Fibroblast of peridontal ligament (primary cell): ENCODE results near the gene CHST3.
"Not testable (repeated sequence)": the region's sequence is repeated elsewhere in the genome, so short reads cannot be mapped to it uniquely, and the experiment has no call there.

Experiments
- DNase-seq: peaks from one replicate; pipeline ENCODE4 v3.0.0-alpha.2; 2010; ENCODE audit errors: extremely low read depth

Gene CHST3

DNA sequence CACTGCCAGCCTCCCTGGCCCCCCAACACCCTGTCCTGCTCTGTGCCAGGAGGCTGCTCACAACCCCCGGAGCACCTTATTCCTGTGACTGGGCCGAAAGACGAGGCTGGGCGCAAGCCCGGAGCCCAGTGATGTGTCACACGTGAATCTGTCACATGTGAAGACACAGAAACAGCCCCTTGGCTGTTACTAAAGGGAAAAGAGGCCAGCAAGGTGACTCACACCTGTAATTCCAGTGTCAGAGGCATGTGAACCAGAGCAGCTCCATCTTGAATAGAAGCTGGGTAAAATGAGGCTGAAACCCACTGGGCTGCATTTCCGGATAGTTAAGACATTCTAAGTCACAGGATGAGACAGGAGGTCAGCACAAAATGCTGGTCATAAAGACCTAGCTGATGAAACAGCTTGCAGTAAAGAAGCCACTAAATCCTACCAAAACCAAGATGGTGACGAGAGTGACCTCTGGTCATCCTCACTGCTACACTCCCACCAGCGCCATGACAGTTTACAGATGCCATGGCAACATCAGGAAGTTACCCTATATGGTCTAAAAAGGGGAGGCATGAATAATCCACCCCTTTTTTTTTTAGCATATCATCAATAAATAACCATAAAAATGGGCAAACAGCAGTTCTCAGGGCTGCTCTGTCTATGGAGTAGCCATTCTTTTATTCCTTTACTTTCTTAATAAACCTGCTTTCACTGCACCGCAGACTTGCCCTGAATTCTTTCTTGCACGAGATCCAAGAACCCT lies 68.4 kb downstream of the CHST3 start:
- DNase-seq = not testable (repeated sequence)

DNA sequence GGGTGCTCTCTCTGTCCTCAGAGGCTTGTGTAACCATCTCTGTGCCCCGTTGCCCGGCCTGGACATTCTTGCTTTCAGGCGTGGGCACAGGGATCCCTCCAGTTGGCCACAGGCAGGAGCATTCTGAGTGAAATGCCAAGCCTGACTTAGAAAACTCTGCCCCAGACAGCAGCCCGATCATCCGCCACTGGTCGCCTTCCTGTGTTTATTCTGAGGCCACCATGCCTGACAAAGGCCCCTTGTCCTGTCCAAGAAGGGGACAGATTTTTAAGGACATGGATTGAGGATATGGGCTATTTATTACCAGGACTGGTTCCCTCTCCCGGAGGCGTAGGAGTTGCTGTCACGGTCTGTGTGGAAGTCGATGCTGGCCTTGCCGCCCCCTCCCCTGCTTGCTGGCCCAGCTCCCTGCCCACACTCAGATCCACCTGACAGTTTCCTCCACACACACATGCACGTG lies 69.9 kb downstream of the CHST3 start:
- no peak for DNase-seq

DNA sequence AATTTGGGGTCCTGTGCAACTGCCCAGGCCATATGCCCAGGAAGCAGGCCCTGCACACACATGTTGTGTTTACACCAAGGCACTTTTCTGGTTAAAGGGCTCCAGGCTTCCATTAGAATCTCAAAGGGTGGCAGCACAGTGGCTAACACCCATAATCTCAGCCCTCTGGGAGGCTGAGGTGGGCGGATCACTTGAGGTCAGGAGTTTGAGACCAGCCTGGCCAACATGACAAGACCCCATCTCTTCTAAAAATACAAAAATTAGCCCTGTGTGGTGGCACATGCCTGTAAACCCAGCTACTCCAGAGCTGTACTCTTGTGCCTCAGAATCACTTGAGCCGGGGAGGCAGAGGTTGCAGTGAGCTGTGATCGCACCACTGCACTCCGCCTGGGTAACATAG lies 70.6 kb downstream of the CHST3 start:
- DNase-seq = no peak

DNA sequence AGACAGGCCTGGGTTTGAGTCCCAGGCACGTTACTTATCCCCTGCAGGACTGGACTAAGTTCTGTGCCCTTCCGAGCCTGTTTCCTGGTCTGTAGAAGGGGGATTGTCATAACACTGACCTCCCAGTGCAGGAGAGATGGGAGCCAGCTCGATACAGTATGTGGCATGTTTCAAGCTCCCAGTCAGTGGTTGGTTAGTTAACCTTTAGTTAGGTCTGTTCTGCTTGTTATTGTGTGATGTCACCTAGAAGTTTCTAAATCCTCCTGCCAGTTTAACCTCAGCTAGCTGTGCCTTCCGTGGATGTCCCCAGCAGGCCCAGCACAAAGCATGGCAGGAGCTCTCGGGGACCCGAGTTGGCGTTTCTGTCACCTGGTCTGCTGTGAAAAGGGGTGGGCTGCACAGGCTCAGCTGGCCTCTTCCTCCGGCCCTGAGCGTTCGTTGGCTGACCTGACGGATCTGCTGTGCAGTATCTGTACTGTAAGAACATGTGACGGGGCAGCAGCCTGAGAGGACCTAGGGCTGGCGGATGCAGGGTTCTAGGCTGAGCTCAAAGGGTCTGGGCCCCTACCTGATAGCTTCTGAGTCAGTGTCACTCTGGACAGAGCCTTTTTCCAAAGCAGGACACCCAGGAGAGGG lies 71.2 kb downstream of the CHST3 start:
- DNase-seq = no peak

DNA sequence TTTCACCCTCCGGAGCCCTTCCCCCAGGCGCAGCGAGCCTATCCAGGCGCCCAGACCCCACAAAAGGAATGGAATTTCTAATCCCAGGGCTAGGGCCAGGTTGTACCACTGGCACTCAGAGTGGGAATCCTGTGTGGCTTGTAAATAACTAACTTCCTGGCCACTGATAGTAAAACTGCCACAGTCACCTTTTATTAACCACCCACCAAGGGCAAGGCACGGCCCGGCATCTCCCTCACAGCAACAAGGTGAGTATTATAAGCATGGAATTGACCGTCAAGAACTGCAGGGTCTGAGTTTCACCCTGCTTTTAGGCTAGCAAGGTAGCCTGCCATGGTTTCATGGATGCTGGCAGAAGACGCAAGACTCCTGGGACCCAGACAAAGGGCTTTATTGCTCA lies 73.1 kb downstream of the CHST3 start:
- DNase-seq = no peak

DNA sequence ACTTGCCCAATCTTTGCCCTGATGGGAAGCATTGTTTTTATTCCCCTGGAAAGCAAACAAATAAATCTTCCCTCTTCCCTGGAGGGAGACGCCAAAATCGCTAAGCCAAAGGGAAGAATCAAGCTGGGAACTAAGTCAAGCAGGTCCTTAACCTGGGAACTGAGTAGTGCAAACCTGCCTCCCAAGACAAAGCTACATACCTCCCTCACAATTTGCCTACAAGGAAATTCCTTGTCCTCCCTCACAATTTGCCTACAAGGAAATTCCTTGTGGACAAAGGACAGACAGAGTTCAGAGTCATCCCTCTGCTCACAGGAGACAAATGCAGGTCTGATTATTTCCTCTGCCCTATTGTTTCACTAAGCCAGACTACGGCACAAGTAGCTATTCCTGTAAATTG lies 73.6 kb downstream of the CHST3 start:
- DNase-seq = no peak

DNA sequence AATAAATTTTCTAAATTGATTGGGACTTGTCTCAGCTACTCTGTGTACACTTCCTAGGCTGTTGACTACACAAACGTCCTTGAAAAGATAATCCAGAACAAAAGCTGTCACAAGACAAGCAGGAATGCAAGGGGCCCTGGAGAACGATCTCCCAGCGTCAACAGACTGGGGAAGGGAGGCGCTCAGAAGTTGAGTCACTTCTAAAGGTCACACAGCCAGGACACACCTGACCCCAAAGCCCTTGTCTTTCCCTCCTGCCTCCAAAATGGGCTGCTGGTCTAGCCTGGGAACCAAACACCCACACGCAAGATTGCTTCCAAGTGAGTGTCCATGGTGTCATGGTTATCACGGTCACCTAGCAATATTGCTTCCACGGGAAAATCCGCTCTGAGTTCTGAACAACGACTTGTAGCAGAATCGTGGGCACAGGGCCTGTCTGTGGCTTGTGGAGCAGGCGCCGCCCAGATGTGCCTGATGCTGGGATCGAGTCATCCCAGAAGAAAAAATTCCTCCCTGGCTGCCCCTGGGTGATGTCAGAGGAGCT lies 74.3 kb downstream of the CHST3 start:
- DNase-seq = peak; percentile 53

DNA sequence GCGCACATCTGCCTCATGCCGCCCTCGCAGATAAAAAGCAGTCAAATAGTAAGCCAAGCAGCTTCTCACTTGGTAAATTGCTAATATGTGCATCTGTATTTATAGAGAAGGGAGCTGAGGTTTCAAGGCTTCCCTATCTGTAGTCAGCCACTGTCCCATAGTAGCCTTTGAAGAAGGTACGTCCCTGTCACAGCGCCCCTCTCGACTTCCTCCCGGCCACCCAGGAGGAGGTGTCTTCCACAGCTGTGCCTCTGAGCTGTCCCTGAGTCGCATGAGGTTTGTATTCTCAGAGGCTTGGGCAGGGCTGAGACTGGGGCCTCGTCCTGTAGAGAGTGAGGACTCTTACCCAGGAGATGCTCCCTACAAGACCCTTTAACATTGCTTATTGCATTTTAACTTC lies 75.2 kb downstream of the CHST3 start:
- no peak for DNase-seq

DNA sequence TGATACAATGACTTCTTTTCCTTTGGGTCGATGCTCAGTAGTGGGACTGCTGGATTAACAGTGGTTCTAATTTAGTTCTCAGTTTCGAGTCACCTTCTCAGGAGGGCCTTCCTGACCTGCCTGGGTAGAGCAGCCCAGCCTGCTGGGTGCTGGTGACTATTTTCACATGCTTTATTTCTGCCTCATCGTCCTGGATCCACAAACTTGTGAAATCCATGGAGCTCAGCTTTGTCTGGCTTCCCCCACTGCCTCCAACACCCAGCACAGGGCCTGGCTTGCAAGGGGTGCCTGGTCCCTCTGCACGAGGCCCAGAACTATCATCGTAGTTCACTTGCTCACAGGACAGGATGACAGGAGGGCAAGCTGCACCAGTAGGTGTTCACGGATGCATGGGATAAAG lies 77.3 kb downstream of the CHST3 start:
- no peak for DNase-seq

DNA sequence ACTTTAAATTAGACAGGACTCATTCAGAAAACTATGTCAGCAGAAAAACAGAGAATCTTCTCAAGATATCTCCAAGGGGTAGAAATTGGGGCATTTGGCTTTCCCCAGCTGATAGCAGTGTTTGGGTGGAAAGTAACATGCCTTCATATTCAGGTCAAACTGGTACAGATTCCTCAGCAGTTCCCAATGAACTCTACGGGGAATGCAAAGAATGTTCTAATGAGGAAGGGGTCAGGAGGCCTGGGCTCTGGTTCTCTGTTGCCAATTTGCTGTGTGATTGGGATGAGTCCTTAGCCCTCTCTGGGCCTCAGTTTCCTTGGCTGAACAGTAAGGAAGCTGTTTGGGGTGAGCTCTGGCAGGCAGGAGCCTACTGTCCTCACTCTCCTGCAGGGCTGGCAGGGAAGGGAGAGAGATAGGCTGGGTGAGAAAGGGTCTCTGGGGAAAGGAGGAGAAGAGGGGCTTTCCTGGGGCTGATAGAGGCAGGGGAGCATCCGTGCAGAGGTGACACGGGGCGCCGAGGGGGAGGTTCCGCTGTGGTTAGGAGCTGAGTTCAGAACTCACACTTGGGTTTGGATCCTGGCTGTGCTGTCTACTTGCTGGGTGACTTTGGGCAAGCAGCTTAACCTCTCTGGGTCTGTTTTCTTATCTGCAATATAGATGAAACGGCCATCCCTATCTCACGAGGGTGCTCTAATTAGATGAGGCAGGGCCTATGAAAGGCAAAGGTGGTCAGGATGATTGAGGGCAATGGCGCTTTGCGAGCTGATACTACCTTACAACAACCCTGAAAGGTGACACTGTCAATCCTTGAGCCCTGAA lies 79.0 kb downstream of the CHST3 start:
- no peak for DNase-seq

DNA sequence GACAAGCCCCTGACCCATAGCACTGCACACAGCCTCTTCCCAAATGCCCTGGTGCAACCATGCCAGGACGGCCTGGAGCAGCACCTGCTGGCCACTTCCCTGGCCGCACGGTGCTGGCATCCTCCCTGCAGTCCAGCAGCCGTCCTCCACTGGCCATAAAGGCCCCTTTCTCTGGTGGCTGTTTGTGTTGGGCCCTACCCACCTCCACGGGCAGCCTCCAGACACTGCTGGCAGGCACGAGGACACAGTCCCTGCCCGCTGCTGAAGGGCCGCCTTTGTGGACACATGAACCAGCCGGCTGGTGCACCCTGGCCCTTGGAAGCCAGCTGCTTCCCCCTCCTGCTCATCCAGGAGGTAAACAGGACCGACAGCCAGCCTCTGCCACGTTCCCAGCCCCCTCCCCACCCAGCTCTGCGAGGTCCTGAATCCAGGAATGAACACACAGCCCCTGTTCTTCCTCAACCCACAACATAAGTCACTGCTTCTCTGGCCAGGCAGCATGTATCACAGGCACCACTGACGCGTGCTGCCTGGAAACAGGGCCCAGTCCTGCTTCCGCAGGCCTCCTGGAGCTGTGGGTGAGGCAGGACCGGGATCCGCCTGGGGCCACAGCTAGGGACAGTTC lies 80.3 kb downstream of the CHST3 start:
- no peak for DNase-seq

DNA sequence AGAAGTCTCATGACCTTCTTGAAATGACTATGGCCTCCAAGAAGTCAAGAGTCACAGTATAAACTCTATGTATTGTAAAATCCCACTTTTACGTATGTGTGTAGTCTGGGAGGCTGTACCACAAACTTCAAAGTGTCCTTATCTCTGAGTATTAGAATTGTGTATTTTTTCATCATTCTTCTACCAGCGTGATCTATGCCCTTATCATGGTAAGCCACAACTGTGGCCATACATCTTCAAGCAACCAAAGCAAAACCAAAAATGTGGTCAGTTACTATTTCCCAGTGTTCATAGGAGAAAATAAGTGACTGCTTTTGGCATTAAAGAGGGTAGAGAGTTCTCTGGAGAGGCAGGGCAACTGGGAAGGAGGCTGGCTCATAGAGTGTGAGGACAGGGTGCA lies 81.4 kb downstream of the CHST3 start:
- no peak for DNase-seq

DNA sequence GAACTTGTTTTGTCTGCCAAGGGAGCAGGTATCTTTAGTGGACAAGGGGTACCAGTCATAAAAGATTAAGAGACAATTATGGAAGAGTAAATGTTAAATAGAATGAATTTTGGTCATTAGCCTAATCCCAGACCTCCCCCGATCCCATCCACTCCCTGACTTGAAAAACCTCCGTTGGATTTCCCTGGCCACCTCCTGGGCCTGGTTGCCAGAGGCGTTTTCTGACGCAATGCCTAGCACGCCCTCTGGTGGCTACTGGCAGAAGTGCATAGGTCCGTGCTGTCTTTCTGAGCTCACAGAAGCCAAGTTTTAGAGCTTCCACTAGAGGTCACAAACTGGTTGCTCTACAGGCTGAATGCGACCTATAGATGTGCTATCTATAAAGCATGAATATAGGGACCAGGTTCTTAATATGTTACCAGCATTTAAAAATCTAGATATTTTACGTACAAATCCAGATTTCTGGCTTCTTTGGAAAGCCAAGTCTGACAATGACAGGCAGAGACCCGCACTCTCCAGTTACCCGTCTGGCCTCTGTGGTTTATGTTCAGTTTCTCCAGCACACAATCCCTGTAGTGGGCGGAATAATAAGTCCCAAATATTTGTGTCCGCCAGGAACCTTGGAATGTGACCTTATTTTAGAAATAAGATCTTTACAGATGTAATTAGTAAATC lies 84.4 kb downstream of the CHST3 start:
- DNase-seq = peak; percentile 95

DNA sequence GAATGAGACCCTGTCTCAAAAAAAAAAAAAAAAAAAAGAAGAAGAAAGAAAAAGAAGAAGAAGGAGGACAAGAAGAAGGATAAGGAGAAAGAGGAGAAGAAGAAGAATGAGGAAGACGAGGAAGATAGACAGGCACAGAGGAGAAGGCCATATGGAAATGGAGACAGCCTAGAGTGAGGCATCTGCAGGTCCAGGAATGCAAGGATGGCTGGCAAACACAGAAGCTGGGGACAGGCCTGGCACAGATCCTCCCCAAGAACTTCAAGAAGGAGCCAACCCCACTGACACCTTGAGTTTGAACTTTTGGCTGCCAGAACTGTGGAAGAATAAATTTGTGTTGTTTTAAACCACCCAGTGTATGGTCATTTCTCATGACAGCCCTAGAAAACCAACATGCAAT lies 85.3 kb downstream of the CHST3 start:
- DNase-seq = no peak

DNA sequence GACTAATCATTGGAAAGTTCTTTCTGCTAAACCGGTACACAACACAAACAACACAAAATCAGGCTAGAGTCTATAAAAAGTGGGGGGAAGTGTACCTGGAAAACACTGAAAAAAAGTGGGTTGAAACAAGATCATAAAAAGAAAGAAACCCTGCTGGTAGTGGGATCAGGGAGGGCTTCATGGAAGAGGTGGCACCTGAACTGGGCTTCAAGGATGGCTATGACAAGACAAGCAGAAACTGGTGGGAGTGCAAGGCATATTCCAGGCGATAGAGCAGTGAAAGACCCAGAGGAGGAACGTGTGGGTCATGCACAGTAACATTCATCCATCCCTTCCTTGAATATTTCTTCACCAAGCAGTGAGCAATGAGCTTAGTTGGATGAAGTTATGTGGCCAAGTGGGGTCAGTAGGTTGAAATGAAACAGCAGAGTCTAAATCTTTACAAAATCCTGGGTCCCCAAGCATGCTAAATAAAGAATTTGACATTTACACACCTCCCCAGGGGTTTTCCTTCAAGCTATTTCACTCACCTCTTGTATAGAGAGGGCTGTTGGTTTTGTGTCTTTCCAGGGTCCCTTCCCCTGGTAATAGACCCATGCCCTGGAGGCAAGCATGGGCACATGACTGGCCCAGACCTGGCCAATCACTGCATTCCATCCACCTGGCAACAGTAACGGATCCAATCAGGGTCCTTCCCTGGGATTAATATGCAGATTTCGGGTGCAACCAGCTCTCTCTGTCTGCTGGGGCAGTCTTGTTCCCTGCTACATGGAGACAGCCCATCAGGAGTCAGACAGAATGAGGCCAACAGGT lies 86.0 kb downstream of the CHST3 start:
- DNase-seq = no peak

DNA sequence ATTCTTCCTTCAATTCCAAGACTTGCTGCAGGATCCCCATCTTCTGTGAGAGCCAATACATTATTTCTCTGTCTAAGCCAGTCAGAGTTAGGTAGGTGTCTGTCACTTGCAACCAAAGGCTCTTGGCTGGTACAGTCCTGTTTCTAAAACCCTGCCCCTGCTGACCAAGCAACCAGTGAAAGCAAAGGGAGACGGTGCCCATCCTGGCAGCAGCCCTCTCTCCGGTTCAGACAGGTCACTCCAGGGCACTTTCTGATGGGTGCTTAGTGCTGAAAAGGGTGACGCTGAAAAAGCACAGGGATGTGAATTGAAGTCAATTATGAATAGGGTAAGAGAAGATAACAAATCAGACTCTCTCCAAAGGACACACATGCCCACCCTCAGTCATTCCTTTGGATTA lies 86.7 kb downstream of the CHST3 start:
- DNase-seq = no peak

DNA sequence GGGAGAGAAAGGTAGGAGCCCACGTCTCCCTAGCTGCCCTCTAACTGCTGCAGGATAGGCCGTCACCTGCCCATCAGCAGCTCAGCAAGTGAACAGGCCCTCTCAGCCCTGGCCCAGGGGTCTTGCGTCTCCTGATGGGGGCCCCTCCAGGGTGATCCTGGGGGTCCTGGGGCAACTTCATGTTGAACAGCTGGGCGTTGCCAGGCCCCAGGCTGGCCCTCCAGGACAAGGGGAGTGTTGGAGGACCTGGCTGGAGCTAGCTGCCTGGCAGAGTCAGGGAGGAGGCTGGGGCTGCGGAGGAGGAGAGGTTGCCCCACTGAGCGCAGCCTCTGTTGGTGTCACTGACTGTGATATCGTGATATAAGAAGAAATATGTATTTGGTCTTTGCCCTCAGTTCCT lies 89.5 kb downstream of the CHST3 start:
- DNase-seq = no peak

DNA sequence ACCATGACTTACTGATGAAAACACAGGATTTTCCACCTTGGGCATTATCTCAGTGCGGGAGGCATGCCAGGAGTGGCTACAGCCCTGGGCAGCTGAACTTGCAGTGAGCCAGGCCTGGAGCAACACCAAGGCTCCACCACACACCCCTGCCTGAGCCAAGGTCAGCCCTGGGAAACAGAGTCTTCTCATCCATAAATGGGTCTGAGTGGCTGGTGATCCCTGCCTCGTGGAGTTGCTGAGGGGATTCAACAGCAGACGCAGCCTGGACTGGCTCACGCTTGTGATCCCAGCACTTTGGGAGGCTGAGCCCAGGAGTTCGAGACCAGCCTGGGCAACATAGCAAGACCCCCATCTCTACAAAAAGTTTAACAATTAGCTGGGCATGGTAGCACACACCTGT lies 91.9 kb downstream of the CHST3 start:
- DNase-seq = no peak

DNA sequence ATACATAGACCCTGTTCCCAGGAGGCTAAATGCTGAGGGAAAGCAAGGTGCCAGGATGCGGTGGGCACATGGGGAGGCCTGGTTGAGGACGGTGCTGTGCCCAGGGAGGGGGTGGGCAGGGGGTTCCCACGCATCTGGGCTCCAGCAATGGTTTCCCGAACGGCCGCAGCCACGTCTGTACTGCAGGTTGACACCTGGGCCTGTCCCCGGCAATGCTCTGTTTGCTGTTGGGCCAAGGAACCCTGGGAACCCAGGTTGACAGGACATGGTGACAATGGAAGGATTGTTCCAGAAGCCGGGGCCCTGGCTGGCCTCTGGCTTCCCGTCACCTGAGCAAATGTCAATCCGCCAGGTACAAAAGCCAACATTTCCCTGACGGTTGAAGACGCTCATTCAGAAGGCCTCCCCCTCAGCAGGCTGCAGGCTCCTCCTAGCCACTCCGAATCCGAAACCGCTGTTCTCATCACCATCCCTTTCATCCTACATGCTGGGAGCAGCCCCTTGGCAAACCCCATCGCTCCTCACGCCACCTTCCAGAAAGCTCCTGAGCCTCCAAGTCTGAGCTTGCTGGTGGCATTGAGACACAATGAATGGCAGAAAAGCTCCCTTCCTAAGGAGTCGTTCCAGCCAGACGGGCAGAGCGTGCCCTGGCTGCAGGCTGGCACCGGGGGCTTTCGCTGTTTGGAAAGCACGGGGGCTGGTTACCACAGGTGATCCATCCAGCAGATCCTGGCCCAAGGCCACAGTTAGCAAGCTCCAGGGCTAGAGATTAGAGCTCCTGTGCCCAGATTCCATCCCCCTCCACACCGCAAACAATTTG lies 92.9 kb downstream of the CHST3 start:
- DNase-seq = no peak
